GM12892 (cell line): ENCODE results near the gene DNAH6.

ENCODE experiments used
- DNase-seq: peaks from one replicate; pipeline ENCODE4 v3.0.0; 2011; ENCODE audit not compliant: insufficient read length
- FAIRE-seq: peaks from 2 replicates; lab custom pipeline; 2011; peaks lifted over from hg19 to GRCh38; lab: Jason Lieb, UNC
- POLR2A ChIP-seq: IDR thresholded peaks from 2 replicates; pipeline ENCODE4 v1.6.1; 2011; ENCODE audit warnings: low read depth, low read length, control low read depth
- POLR2AphosphoS5 ChIP-seq: IDR thresholded peaks from 2 replicates; pipeline ENCODE4 v1.6.1; 2011; ENCODE audit warnings: low read depth, low read length, control low read depth
- TAF1 ChIP-seq: IDR thresholded peaks from 2 replicates; pipeline ENCODE4 v1.6.1; 2011; ENCODE audit warnings: low read depth, mild to moderate bottlenecking, control low read depth, low read length, borderline replicate concordance

The DNAH6 gene

DNA sequence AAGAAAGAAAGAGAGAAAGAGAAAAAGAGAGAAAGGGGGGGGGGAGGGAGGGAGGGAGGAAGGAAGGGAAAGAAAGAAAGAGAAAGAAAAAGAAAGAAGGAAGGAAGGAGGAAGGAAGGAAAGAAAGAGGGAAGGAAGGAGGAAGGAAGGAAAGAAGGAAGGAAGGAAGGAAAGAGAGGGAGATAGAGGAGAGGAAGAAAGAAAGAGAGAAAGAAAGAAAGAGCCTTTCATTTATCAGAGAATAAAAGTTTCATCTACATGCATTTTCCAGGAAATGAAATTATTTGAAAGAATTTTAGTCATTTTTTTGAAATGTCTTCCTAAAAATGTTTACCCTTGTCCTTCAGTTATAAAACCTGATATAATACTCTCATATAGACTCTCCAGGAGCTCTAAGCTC lies 192.1 kb downstream of the DNAH6 start:
- no peak for TF ChIP-seq POLR2A
- TF ChIP-seq TAF1 = no peak
- no peak for TF ChIP-seq POLR2AphosphoS5
- FAIRE-seq = no peak

DNA sequence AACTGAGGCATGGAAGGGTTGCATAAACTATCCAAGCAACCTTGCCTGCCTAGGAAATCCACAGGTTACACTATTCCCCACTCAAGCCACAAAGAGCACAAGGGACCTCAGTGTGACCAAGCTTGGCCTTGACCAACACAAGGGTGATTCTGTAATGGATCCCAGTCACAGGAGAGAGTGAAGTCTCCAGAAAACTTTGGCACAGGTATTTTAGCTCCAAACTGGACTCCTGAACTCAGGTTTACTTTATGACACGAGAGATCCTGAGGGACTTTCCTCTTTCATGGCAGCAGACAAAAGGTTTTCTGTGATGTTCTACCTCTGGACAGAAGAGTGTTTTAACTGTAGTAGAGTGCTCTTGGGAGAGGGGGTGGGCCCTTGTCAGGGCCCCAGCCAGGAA lies 195.4 kb downstream of the DNAH6 start:
- TF ChIP-seq POLR2A = no peak
- no peak for TF ChIP-seq TAF1
- no peak for TF ChIP-seq POLR2AphosphoS5
- DNase-seq = no peak
- FAIRE-seq = no peak

More for the DNA sequence above, 192.1 kb downstream of the DNAH6 start:
- DNase-seq = no peak

DNA sequence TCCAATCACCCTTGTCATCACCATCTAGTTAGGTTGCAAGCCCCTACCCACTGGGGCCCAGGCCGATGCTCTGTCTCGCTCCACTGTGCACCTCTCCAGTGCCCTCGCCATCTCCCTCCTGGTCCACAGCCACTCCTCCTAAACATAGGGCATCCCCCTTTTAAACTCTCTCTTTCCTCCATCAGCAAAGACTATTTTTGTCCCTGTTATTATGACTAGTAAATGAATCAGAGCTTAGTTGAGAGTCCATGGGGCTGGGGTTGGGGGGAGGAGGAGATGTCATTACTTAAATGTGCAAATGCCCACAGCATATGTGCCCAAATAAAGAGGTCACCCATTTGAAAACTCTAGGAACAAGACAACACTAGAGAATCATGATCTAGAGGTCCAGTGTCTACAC lies 197.1 kb downstream of the DNAH6 start:
- TF ChIP-seq POLR2A (no peak), POLR2AphosphoS5 (no peak), TAF1 (no peak)
- no peak for FAIRE-seq
- DNase-seq = no peak

DNA sequence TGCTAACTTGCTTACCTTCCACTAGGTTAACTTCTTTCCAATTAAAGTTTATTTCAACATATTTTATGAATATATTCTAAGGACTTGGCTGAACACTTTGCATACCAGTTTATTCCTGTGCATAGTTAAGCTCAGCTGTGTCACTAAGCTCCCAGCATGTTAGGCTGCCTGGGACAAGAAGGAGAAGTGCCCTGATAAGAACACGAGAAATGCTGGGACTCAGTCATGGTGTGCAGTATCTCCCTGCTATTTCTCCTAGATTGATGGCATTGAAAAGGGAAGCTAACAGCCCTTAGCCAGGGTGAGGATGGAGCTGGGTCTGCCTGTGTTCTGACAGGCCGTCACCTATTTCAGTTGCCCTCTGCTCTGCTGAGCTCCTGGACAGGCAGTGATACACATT lies 200.3 kb downstream of the DNAH6 start:
- DNase-seq = no peak
- TF ChIP-seq TAF1 (no peak), POLR2AphosphoS5 (no peak), POLR2A (no peak)
- FAIRE-seq = no peak

DNA sequence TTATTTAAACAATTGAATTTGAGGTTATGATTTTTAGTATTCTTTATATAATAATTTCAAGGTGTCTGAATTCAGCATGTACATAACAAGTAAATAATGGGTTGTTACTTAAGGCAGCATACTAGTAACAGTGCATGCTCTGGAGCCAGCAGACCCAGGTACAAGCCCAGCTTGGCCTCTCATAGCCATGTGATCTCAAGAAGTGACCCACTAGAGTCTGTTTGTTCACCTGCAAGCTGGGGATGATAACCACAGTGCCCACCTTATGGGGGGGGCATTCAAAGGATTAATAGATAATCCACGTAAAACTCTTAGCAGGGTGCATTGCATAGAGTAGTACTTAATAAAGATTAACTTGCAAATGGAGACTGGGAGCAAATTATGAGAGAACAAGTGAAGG lies 201.0 kb downstream of the DNAH6 start:
- DNase-seq = no peak
- TF ChIP-seq TAF1 = no peak
- TF ChIP-seq POLR2AphosphoS5 = no peak
- TF ChIP-seq POLR2A = no peak
- FAIRE-seq = no peak

DNA sequence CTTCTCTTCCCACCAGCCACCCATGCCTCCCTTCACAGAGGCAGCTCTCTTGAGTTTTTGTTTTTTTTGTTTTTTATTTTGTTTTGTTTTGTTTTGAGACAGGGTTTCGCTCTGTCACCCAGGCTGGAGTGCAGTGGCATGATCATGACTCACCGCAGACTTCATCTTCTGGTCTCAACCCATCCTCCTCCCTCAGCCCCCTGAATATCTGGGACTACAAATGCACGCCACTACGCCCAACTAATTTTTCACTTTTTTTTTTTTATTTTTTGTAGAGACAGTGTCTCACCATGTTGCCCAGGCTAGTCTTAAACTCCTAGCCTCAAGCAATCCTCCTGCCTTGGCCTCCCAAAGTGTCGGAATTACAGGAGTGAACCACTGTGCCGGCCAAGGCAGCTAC lies 203.1 kb downstream of the DNAH6 start:
- TF ChIP-seq TAF1 (no peak), POLR2AphosphoS5 (no peak), POLR2A (no peak)
- no peak for FAIRE-seq
- DNase-seq = no peak

DNA sequence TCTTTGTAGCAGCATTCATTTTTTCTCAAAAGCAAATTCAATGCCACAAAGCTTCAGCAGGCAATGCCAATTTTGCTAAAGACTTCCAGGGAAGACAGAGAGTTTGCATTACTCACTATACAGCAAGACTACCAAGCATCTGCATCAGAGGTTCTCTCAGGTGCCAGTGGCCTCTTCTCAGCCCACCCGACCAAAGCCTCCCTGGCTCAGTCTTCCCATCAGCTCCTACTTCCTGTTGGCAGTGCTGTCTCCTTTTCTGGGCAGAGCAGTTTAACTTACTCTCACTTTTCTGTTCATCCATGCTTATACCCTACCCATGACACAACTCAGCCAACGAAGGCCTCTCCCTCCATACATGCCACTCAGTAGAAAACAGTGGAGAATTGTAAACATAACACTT lies 207.5 kb downstream of the DNAH6 start:
- no peak for FAIRE-seq
- DNase-seq = no peak
- TF ChIP-seq POLR2AphosphoS5 (no peak), TAF1 (no peak), POLR2A (no peak)

DNA sequence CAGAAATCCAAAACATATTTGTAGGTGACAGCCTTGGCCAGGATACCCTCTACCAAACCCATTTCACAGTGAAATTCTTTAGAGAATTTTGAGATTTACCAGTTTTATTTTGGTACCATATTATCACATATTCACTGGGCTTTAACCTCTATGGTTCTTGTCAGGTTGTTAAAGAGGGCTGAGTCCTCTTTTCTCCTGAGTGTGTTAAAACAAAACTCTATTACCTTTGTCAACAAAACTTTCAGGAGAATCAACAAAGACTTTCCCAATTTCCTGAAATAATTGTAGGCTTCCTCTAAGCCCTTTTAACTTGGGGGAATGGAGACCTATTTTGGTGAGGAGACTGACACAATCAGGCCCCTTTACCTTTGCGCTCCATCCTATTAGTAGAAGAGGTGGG lies 209.4 kb downstream of the DNAH6 start:
- DNase-seq = no peak
- no peak for FAIRE-seq
- no peak for TF ChIP-seq TAF1
- TF ChIP-seq POLR2A = no peak
- no peak for TF ChIP-seq POLR2AphosphoS5

DNA sequence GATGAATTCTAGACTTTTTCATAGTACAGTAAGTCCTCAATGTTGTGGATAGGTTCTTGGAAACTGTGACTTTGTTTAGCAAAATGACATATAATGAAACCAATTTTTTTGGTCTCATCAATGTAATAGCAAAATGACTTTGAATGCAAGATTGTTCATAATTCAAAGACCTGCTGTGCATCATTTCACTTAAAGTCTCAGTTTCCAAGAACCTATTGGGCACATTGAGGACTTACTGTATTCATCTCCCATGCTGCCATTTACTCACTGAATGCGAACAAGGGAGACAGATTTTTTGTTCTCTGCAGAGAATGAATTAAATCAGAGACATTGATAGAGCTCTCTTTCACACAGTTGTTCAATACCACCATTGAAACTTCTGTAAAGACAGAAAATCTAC lies 211.0 kb downstream of the DNAH6 start:
- FAIRE-seq (no peak), DNase-seq (no peak)
- TF ChIP-seq POLR2A = no peak

DNA sequence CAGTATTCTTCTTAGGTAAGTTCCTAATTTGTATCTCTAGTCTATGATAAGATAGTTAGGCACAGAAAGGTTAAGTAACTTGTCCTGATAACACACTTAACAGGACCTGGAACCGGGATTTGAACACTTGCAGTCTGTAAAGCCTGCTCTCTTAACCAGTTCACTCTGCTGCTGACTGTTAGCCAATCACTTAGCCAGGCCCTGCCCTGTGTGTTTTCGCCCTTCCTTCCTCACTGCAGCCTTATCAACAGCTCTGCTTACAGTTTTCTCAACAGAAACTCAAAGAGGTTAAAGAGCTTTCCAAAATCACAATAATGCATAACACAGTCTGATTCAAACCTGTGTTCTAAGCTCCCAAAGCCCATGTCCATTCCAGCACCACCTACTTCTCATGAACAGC lies 212.9 kb downstream of the DNAH6 start:
- no peak for DNase-seq
- no peak for TF ChIP-seq TAF1
- no peak for TF ChIP-seq POLR2AphosphoS5
- TF ChIP-seq POLR2A = no peak
- FAIRE-seq = no peak

DNA sequence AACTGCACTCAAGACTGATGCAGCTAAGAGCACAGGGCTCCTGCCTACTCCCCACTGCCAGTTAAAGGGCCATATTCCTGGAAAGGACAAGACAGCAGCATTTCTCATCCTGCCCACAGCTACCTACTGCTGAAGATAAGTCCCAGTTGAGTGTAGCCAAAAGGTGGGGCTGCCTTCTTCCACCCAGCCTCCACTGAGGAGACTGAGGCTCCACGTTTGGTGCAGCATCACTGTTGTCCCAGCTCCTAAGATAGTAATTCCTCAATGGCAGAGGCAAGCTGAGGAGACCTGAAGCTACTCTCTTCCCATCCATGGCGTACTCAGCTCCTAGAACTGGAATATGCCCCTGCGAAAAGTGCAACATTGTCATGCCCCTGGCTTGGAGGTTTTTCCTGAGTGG lies 214.9 kb downstream of the DNAH6 start:
- DNase-seq (no peak), FAIRE-seq (no peak)
- no peak for TF ChIP-seq POLR2AphosphoS5
- TF ChIP-seq TAF1 = no peak
- TF ChIP-seq POLR2A = no peak

DNA sequence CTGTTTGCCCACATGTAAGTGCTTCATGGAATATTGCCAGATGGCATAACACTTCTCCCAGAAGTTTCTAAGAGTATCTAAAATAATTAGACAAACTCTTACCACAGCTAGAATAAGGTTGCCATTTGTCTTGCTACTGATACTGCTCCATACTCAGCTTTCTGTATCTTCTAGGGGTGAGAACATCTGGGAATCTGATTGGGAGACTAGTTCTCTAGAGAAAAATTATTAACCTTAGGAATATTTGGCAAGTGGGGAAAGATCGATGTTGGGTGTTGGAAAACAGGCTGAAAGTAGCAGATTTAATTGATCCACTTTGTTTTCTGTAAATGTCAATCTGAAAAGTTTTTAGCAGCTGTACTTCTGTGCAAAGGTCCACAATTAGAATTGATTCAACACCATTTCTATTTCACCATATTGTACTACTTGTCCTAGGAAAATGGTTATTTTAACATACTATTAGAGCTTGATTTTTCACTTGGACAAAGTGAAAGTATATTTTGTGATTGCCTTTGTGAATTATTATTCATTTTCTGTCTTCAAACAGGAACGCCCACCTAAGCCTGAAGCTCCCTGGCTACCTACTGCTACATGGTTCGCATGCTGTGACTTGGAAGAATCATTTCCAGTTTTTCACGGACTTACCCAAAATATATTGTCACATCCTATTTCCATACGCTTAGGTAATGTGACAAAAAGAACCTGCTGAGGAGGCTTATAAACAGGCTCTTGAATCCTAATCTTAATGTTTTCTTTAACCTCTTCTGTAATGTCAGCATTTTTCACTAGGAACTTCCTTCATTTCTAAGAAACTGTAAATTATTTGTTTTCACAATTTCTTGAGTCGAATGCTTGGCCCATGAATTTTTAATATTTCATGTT lies 216.8 kb downstream of the DNAH6 start:
- TF ChIP-seq POLR2AphosphoS5 = no peak
- TF ChIP-seq POLR2A = no peak
- TF ChIP-seq TAF1 = no peak
- DNase-seq (no peak), FAIRE-seq (no peak)

DNA sequence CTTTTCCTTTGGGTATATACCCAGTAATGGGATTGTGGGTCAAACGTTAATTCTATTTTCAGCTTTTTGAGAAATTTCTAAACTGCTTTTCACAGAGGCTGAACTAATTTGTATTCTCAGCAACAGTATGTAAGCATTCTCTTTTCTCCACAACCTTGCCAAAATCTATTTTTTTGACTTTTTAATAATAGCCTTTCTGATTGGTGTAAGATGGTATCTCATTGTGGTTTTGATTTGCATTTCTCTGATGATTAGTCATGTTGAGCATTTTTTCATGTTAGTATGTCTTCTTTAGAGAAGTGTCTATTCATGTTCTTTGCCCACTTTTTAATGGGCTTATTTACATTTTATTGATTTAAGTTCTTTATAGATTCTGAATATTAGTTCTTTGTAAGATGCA lies 219.1 kb downstream of the DNAH6 start:
- TF ChIP-seq POLR2A (no peak), POLR2AphosphoS5 (no peak), TAF1 (no peak)
- no peak for FAIRE-seq
- no peak for DNase-seq
